Measurements from ENCODE around the gene ADGRL3.

DNA sequence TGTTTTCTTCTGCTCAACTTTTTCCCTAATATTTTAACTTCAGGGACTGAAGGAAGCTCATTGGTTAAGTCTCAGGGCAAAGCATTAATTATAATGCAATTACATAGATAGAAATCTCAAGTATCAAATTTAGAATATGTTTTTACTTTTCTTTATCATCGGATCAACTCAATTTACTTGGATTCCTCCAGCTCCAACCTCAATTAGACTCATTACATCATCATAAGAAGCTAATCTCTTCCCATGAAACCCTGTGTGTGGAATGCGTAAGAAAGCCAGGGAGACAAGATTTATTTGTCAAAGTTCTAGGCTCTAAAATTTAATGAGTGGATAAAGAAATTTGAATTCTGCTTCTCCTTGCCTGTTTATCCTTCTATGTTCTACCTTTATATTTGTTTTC is 918.4 kb downstream of the ADGRL3 start:
- TF ChIP-seq, protein P1, sequence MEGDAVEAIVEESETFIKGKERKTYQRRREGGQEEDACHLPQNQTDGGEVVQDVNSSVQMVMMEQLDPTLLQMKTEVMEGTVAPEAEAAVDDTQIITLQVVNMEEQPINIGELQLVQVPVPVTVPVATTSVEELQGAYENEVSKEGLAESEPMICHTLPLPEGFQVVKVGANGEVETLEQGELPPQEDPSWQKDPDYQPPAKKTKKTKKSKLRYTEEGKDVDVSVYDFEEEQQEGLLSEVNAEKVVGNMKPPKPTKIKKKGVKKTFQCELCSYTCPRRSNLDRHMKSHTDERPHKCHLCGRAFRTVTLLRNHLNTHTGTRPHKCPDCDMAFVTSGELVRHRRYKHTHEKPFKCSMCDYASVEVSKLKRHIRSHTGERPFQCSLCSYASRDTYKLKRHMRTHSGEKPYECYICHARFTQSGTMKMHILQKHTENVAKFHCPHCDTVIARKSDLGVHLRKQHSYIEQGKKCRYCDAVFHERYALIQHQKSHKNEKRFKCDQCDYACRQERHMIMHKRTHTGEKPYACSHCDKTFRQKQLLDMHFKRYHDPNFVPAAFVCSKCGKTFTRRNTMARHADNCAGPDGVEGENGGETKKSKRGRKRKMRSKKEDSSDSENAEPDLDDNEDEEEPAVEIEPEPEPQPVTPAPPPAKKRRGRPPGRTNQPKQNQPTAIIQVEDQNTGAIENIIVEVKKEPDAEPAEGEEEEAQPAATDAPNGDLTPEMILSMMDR (conservative IDR thresholded peaks at IDR 0.05): no peak
- no peak for TF ChIP-seq ZFX (IDR thresholded peaks at IDR 0.05)
